Measurements from ENCODE around the gene ERN2.
"Not testable (repeated sequence)": the region's sequence is repeated elsewhere in the genome, so short reads cannot be mapped to it uniquely, and the experiment has no call there.

Gene ERN2

DNA sequence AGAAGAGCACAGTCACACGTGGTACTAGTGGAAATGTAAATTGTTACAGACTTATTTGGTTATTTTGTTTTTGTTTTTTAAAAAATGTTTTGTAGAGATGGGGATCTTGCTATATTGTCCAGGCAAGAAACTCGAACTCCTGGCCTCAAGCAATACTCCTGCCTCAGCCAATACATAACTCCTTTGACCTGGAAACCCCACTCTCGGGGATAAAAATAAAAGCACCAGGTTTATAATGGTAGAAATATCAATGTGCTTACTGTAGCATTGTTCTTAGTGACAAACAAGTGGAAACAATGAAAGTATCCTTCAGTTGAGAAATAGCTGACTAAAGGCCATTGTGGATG lies 11.7 kb upstream of the ERN2 start:
- H3K36me3 ChIP-seq (replicated peaks; ENCODE audit: low read depth, low read length): no peaks in the 10 kb centered on the region
- H4K20me1 ChIP-seq (ENCODE audit: insufficient read depth, low read length): no peaks in the 10 kb centered on the region
- H3K4me1 ChIP-seq (ENCODE audit: low read length): no peaks in the 10 kb centered on the region
- TF ChIP-seq CTCF (IDR thresholded peaks at IDR 0.05; ENCODE audit: low read depth, low read length): no peak
- TF ChIP-seq EZH2phosphoT487 (IDR thresholded peaks at IDR 0.05; ENCODE audit: low read depth): no peak
- no peak overlapping the region for H3K9ac ChIP-seq (ENCODE audit: low read length)
- H3K4me3 ChIP-seq (ENCODE audit: low read length): no peak overlapping the region
- no peaks in the 10 kb centered on the region for H3K9me3 ChIP-seq (ENCODE audit: insufficient read depth, low read length)
- H2AFZ ChIP-seq (ENCODE audit: low read depth, low read length): no peak overlapping the region
- peaks cover 8% of the 10 kb centered on the region; the same call in 1 of the 2 replicates for H3K27me3 ChIP-seq (ENCODE audit: low read depth, low read length)
- H3K79me2 ChIP-seq (ENCODE audit: low read length): no peaks in the 10 kb centered on the region
- no peak overlapping the region for H3K27ac ChIP-seq (ENCODE audit: low read length)
- no peak overlapping the region for H3K4me2 ChIP-seq (ENCODE audit: low read length)

DNA sequence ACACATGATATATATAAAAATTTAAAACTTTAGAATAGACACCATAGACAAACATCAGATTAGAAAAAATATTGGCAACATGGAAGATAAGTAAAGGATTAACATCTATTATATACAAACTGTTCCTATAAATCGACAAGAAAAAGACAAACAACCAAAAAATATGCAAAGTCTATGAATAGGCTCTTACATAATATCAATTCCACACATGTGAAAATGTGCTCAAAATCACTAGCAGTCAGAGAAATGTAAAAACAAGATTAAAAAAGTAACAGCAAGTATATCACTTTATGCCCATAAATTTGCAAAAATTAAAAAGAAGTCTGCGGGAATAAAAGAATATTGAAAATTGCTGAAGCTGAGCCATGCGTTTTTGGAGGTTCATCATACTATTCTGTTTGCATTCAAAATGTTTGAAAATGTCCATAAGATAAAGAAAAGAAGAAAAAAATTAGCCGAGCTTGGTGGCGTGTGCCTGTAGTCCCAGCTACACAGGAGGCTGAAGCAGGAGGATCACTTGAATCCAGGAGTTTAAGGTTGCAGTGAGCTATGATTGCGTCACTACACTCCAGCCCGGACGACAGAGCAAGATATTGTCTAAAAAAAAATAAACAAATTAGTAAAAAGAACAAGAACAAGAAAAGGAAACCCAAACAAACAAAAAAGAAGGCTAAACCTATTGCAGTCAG lies 11.2 kb upstream of the ERN2 start:
- no peak overlapping the region for H3K9ac ChIP-seq (ENCODE audit: low read length)
- H3K9me3 ChIP-seq (ENCODE audit: insufficient read depth, low read length): no peaks in the 10 kb centered on the region
- no peaks in the 10 kb centered on the region for H3K4me1 ChIP-seq (ENCODE audit: low read length)
- no peak overlapping the region for H3K27ac ChIP-seq (ENCODE audit: low read length)
- H3K27me3 ChIP-seq (ENCODE audit: low read depth, low read length): peaks cover 8% of the 10 kb centered on the region; the same call in 1 of the 2 replicates
- H4K20me1 ChIP-seq (ENCODE audit: insufficient read depth, low read length): no peaks in the 10 kb centered on the region
- H3K36me3 ChIP-seq (replicated peaks; ENCODE audit: low read depth, low read length): no peaks in the 10 kb centered on the region
- no peak overlapping the region for H2AFZ ChIP-seq (ENCODE audit: low read depth, low read length)
- H3K79me2 ChIP-seq (ENCODE audit: low read length): no peaks in the 10 kb centered on the region
- H3K4me3 ChIP-seq (ENCODE audit: low read length): no peak overlapping the region
- H3K4me2 ChIP-seq (ENCODE audit: low read length): no peak overlapping the region
- TF ChIP-seq EZH2phosphoT487 (IDR thresholded peaks at IDR 0.05; ENCODE audit: low read depth) (no peak), CTCF (IDR thresholded peaks at IDR 0.05; ENCODE audit: low read depth, low read length) (no peak)

- not testable (repeated sequence) for H3K9me3 ChIP-seq (ENCODE audit: insufficient read depth, low read length); H3K4me3 ChIP-seq (ENCODE audit: low read length); H3K27ac ChIP-seq (ENCODE audit: low read length); H3K36me3 ChIP-seq (replicated peaks; ENCODE audit: low read depth, low read length); H4K20me1 ChIP-seq (ENCODE audit: insufficient read depth, low read length); H3K27me3 ChIP-seq (ENCODE audit: low read depth, low read length); H3K4me1 ChIP-seq (ENCODE audit: low read length); H3K9ac ChIP-seq (ENCODE audit: low read length); H3K79me2 ChIP-seq (ENCODE audit: low read length); H3K4me2 ChIP-seq (ENCODE audit: low read length); H2AFZ ChIP-seq (ENCODE audit: low read depth, low read length)
Observed at GRCh38 chr16:23722613-23723240, 9.7 kb upstream of the ERN2 start.

DNA sequence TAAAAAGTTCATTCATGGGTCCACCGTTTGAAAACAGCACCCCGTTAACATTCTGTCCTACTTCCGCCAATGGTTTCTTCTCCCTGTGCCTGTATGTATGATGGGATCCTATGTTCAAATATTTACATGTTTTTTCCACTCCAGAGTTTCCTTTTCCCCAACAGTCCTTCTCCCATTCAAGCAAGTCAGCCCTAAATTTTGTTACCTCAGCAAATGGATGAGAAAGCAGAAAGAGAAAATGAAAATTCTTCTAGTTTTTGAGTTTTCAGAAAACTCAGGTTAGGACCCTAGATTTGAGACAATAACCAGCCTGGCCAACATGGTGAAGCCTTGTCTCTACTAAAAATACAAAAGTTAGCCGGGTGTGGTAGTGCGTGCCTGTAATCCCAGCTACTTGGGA lies 3.5 kb upstream of the ERN2 start:
- no peaks in the 10 kb centered on the region for H3K9me3 ChIP-seq (ENCODE audit: insufficient read depth, low read length)
- H3K27me3 ChIP-seq (ENCODE audit: low read depth, low read length): peaks cover 22% of the 10 kb centered on the region
- no peak overlapping the region for H3K4me3 ChIP-seq (ENCODE audit: low read length)
- no peak overlapping the region for H3K9ac ChIP-seq (ENCODE audit: low read length)
- no peak for TF ChIP-seq EZH2phosphoT487 (IDR thresholded peaks at IDR 0.05; ENCODE audit: low read depth)
- TF ChIP-seq CTCF (IDR thresholded peaks at IDR 0.05; ENCODE audit: low read depth, low read length): no peak
- no peaks in the 10 kb centered on the region for H3K79me2 ChIP-seq (ENCODE audit: low read length)
- no peaks in the 10 kb centered on the region for H3K36me3 ChIP-seq (replicated peaks; ENCODE audit: low read depth, low read length)
- no peak overlapping the region for H3K27ac ChIP-seq (ENCODE audit: low read length)
- no peaks in the 10 kb centered on the region for H4K20me1 ChIP-seq (ENCODE audit: insufficient read depth, low read length)
- no peak overlapping the region for H2AFZ ChIP-seq (ENCODE audit: low read depth, low read length)
- no peak overlapping the region for H3K4me2 ChIP-seq (ENCODE audit: low read length)
- no peaks in the 10 kb centered on the region for H3K4me1 ChIP-seq (ENCODE audit: low read length)
